Measurements from ENCODE around the gene PER2.

PER2 gene

DNA sequence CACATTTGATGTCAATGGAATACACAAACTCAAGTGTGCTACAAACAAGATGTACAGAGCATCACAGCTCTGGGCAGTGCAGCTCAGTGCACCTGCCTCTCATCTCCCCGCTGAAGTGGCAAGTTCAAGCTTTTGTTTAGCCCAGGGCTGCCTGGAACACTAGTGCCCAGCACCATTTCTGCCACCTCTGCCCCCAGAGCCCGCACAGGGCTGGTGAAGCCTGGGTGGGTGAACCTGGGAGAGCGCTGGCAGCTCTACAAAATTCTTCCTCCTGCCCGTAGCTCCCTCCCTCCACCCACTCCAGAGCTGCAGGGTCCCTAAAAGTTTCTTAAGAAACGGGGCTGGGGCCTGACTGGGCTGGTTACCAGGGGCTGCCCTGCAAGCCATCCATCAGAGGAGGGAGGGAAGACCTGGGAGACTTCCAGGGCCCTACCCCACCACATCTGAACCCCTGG is 50.1 kb downstream of the PER2 start:
- POLR2A ChIA-PET: no interaction called here
- TF ChIP-seq, protein P1, sequence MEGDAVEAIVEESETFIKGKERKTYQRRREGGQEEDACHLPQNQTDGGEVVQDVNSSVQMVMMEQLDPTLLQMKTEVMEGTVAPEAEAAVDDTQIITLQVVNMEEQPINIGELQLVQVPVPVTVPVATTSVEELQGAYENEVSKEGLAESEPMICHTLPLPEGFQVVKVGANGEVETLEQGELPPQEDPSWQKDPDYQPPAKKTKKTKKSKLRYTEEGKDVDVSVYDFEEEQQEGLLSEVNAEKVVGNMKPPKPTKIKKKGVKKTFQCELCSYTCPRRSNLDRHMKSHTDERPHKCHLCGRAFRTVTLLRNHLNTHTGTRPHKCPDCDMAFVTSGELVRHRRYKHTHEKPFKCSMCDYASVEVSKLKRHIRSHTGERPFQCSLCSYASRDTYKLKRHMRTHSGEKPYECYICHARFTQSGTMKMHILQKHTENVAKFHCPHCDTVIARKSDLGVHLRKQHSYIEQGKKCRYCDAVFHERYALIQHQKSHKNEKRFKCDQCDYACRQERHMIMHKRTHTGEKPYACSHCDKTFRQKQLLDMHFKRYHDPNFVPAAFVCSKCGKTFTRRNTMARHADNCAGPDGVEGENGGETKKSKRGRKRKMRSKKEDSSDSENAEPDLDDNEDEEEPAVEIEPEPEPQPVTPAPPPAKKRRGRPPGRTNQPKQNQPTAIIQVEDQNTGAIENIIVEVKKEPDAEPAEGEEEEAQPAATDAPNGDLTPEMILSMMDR (IDR thresholded peaks at IDR 0.05; ENCODE audit: insufficient read depth, low read length, missing control alignments): no peak
- DNase-seq (ENCODE audit: low read depth, low spot score): no peak
- CTCF ChIA-PET: interaction anchor here (21.6 kb wide), 1 partner anchor 22 kb away, joined by 223 read pairs; no protein-coding TSS in a partner anchor
- H3K4me3 ChIP-seq (ENCODE audit: low read depth, low read length): no peak overlapping the region

DNA sequence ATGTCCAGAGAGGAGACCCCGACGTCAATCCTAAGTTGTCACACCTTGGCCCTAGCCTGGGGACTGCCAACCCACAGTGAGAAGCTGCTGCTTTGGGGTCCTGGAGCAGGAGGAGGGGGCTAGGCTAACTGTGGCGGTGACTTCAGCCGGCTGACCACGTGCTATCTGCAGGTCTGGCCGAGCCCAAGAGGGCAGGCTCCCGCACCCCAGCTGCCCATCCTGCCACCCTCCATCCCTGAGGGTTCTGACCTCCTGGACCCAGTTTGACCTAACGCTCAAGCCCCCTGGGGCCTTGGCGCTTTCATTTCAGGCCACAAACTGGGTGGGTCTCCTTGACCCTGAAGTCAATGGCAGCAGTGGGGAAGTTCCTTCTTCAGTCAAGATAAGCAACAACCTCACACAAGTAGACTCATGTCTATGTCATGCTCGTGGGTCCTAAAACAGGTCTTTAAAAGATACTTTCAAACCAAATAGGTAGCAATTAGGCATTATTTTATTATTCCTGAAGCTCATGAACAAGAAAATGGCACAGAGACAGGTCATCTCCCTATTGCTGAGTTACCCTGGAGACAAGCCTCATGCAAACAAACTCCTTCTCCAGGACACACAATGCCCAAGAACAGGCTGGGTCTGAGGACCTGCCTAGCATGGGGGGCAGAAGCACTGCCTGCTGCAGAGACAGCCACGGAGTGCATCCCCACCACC is 50.8 kb downstream of the PER2 start:
- no peak for DNase-seq (ENCODE audit: low read depth, low spot score)
- ChIA-PET CTCF (interaction anchor here (21.6 kb wide), 1 partner anchor 23 kb away, joined by 223 read pairs; no protein-coding TSS in a partner anchor), POLR2A (no interaction called here)
- H3K4me3 ChIP-seq (ENCODE audit: low read depth, low read length): no peak overlapping the region
- TF ChIP-seq, protein P1 (IDR thresholded peaks at IDR 0.05; ENCODE audit: insufficient read depth, low read length, missing control alignments): no peak

DNA sequence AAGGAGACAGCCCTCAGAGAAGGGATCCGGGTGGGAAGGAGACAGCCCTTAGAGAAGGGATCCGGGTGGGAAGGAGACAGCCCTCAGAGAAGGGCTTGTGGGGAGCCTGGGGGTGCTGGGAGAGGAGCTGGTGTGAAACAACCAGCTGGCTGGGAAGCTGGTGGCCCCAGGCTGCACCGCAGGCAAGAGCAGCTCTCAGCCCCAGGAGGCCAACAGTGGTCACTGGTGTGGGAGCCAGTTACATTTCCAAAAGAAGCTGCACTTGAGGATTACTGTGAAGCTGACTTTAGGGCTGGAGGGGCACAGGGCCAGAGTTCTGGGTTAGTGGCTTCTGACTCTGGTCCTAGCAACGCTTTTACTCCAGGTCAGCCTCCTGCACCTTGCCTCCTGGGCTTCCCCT is 51.8 kb downstream of the PER2 start:
- no peak overlapping the region for H3K4me3 ChIP-seq (ENCODE audit: low read depth, low read length)
- CTCF ChIA-PET: interaction anchor here (21.6 kb wide), 1 partner anchor 24 kb away, joined by 223 read pairs; no protein-coding TSS in a partner anchor
- no peak for DNase-seq (ENCODE audit: low read depth, low spot score)
- TF ChIP-seq, protein P1 (IDR thresholded peaks at IDR 0.05; ENCODE audit: insufficient read depth, low read length, missing control alignments): no peak
- POLR2A ChIA-PET: no interaction called here

DNA sequence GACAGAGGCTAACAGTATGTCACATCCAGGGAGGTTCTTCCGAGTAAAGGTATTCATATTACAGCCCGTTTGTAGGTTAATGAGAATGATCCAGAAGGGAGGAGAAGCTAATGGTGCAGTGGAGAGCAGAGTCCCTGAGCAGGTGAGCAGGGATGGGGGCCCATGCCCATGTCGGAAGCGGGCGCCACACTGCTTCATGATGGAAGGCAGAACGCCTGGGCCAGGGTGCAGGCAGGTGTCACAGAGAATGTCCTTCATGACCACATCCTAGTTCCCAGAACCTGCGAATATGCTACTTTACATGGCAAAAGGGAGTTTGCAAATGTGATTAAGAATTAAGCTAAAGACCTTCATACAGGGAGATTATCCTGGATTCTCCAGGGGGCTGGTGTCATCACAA is 52.6 kb downstream of the PER2 start:
- CTCF ChIA-PET: interaction anchor here (21.6 kb wide), 1 partner anchor 25 kb away, joined by 223 read pairs; no protein-coding TSS in a partner anchor
- no peak overlapping the region for H3K4me3 ChIP-seq (ENCODE audit: low read depth, low read length)
- POLR2A ChIA-PET: no interaction called here
- TF ChIP-seq, protein P1 (IDR thresholded peaks at IDR 0.05; ENCODE audit: insufficient read depth, low read length, missing control alignments): no peak
- no peak for DNase-seq (ENCODE audit: low read depth, low spot score)

DNA sequence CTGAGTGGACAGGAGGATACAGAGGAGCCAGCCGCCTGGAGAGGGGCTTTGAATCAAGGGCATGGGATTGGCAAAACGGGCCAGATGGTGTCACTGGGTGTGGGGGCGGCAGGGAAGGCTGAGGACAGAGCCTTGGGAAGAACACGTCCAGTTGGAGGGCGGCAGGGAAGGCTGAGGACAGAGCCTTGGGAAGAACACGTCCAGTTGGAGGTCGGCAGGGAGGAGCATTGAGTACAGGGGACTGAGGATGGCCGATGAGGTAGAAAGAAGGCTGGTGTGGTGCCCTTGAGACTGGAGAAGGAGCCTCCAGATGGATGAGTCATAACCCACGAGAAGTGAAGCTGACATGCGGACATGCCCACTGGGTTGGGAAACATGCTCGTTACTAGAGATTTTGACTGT is 53.1 kb downstream of the PER2 start:
- POLR2A ChIA-PET: no interaction called here
- TF ChIP-seq, protein P1 (IDR thresholded peaks at IDR 0.05; ENCODE audit: insufficient read depth, low read length, missing control alignments): no peak
- no peak for DNase-seq (ENCODE audit: low read depth, low spot score)
- CTCF ChIA-PET: interaction anchor here (21.6 kb wide), 1 partner anchor 25 kb away, joined by 223 read pairs; no protein-coding TSS in a partner anchor
- H3K4me3 ChIP-seq (ENCODE audit: low read depth, low read length): no peak overlapping the region

DNA sequence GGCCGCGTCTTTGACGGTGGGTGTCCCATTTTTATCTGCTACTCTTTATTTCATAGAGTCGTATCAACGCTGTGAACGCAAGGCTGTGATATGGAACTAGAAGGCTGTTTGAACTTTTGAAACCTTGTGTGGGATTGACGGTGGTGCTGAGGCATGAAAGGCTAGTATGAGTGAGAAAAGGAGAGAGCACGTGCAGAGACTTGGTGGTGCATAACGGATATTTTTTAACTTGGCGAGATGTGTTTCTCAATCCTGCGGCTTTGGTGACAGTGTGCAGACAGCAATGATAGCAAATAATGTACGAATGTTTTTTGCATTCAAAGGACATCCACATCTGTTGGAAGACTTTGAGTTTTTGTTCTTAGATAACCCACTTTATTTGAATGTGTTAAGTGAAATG is 54.8 kb downstream of the PER2 start:
- POLR2A ChIA-PET: no interaction called here
- TF ChIP-seq, protein P1 (IDR thresholded peaks at IDR 0.05; ENCODE audit: insufficient read depth, low read length, missing control alignments): no peak
- H3K4me3 ChIP-seq (ENCODE audit: low read depth, low read length): no peak overlapping the region
- CTCF ChIA-PET: no interaction called here
- DNase-seq (ENCODE audit: low read depth, low spot score): no peak
